Trophoblast cell (in vitro differentiated cells and primary cell): ENCODE measurements around the gene CAMK1G.

Source experiments
- DNase-seq, 2 donors: peaks; one replicate each; pipeline ENCODE4 v3.0.0-alpha.2; 2016
- H2AFZ ChIP-seq: 2 replicates; pipeline ENCODE4 v1.6.1; 2013; ENCODE audit warnings: low read length, moderate library complexity, mild to moderate bottlenecking; ENCODE audit not compliant: insufficient read depth, poor library complexity
- H2AK5ac ChIP-seq: 2 replicates; pipeline ENCODE4 v1.6.1; 2013; ENCODE audit warnings: mild to moderate bottlenecking, low read length
- H2BK120ac ChIP-seq: 2 replicates; pipeline ENCODE4 v1.6.1; 2013; ENCODE audit warnings: low read length, mild to moderate bottlenecking, moderate library complexity; ENCODE audit not compliant: insufficient read depth, poor library complexity
- H2BK12ac ChIP-seq: 2 replicates; pipeline ENCODE4 v1.6.1; 2013; ENCODE audit warnings: mild to moderate bottlenecking, low read length, moderate library complexity
- H2BK5ac ChIP-seq: 2 replicates; pipeline ENCODE4 v1.6.1; 2013; ENCODE audit warnings: low read length, low read depth, moderate library complexity, mild to moderate bottlenecking; ENCODE audit not compliant: poor library complexity
- H3K14ac ChIP-seq: 2 replicates; pipeline ENCODE4 v1.6.1; 2013; ENCODE audit warnings: mild to moderate bottlenecking, low read length
- H3K18ac ChIP-seq: 2 replicates; pipeline ENCODE4 v1.6.1; 2013; ENCODE audit warnings: mild to moderate bottlenecking, low read length
- H3K23ac ChIP-seq: 2 replicates; pipeline ENCODE4 v1.6.1; 2013; ENCODE audit warnings: low read length
- H3K27ac ChIP-seq: 2 replicates; pipeline ENCODE4 v1.5.1; 2013; ENCODE audit warnings: low read depth, mild to moderate bottlenecking, inconsistent platforms, low read length, moderate library complexity
- H3K27me3 ChIP-seq: 2 replicates; pipeline ENCODE4 v1.6.1; 2013; ENCODE audit warnings: inconsistent platforms, mild to moderate bottlenecking, low read length, moderate library complexity; ENCODE audit not compliant: insufficient read depth
- H3K36me3 ChIP-seq, 2 experiments: 1 replicate in 1 of 2; 2 replicates in 1 of 2; pipeline ENCODE4 v1.6.1; 2013; ENCODE audit warnings: low read length in 2 of 2, mild to moderate bottlenecking in 2 of 2, moderate library complexity in 1 of 2; ENCODE audit not compliant: insufficient read depth in 2 of 2, control insufficient read depth in 1 of 2
- H3K4ac ChIP-seq: 2 replicates; pipeline ENCODE4 v1.6.1; 2013; ENCODE audit warnings: low read depth, mild to moderate bottlenecking, low read length, moderate library complexity
- H3K4me1 ChIP-seq, 2 experiments: 1 replicate in 1 of 2; 2 replicates in 1 of 2; pipeline ENCODE4 v1.6.1; 2013; ENCODE audit warnings: low read length in 2 of 2, mild to moderate bottlenecking in 2 of 2, moderate library complexity in 1 of 2; ENCODE audit not compliant: insufficient read depth in 2 of 2, control insufficient read depth in 1 of 2
- H3K4me2 ChIP-seq: 2 replicates; pipeline ENCODE4 v1.6.1; 2013; ENCODE audit warnings: inconsistent platforms, mild to moderate bottlenecking, low read length, moderate library complexity
- H3K4me3 ChIP-seq: 2 replicates; pipeline ENCODE4 v1.5.1; 2013; ENCODE audit warnings: mild to moderate bottlenecking, low read depth, low read length, inconsistent platforms
- H3K79me1 ChIP-seq: one replicate; pipeline ENCODE4 v1.6.1; 2013; ENCODE audit warnings: low read length
- H3K79me2 ChIP-seq: 2 replicates; pipeline ENCODE4 v1.6.1; 2013; ENCODE audit warnings: low read length, mild to moderate bottlenecking; ENCODE audit not compliant: control insufficient read depth, insufficient read depth, poor library complexity
- H3K9ac ChIP-seq: 2 replicates; pipeline ENCODE4 v1.6.1; 2013; ENCODE audit warnings: mild to moderate bottlenecking, low read length
- H3K9me3 ChIP-seq: 2 replicates; pipeline ENCODE4 v1.6.1; 2013; ENCODE audit warnings: low read depth, mild to moderate bottlenecking, control low read depth, inconsistent platforms, low read length; ENCODE audit not compliant: insufficient read depth
- H4K12ac ChIP-seq: 2 replicates; pipeline ENCODE4 v1.6.1; 2013; ENCODE audit warnings: low read depth, mild to moderate bottlenecking, low read length, moderate library complexity
- H4K8ac ChIP-seq: 2 replicates; pipeline ENCODE4 v1.6.1; 2013; ENCODE audit warnings: low read depth, mild to moderate bottlenecking, low read length, moderate library complexity
- H4K91ac ChIP-seq: one replicate; pipeline ENCODE4 v1.6.1; 2013; ENCODE audit warnings: low read depth, mild to moderate bottlenecking, low read length, moderate library complexity
- WGBS: extraction: QIAGEN DNeasy Blood & Tissue Kit; methylation state at CpG from one replicate; pipeline ENCODE4 v1.1.7; 2013; ENCODE audit warnings: missing lambda C conversion rate; ENCODE audit not compliant: insufficient read length, insufficient coverage; ENCODE audit errors: extremely low coverage; 5-methylcytosine and 5-hydroxymethylcytosine counted together

The CAMK1G gene

DNA sequence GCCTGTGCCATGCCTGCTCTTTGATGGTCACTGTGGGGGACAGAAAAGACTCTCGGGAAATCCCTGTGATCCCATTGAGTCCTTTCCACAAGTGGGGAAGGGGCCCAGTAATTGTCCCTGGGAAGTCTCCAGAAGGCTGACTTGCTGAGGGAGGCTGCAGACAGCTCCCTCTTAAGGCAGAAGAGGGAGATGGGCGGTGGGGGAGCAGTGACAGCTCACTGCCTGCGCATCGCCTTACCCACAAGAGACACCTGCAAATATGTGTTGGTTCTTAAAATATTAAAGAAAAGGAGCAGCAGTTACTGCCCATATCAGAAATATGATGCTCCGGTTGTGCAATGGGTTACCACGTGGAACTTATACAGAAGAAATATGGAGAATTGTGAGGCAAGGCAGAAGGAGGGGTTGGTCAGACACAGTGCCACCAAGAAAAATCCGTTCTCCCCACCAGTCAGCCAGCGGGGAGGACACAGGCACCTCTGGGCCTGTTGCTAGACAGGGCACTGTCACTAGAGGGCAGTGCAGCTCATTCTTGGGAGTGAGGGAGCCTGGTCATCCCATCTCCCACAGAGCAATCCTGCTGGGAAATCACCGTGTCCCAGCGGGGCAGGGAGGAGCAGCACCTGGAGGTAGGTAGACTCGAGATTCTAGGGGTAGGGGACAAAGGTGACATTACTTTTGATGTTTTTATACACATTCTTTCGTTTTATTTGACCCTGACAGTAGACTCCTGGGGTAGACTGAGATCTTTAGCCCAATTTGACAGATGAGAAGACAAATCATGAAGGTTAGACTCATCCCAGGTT is 6.9 kb upstream of the CAMK1G start:
- DNase-seq: peak; percentile 74 to 92
- no peak overlapping the region for H2BK120ac ChIP-seq
- no peak overlapping the region for H4K12ac ChIP-seq
- H3K79me2 ChIP-seq: no peaks in the 10 kb centered on the region
- no peak overlapping the region for H3K27ac ChIP-seq
- H3K4me3 ChIP-seq: no peak overlapping the region
- H3K4me1 ChIP-seq: peaks cover 0 to 3% of the 10 kb centered on the region in 2 experiments
- H2BK12ac ChIP-seq: no peak overlapping the region
- H3K14ac ChIP-seq: no peak overlapping the region
- H3K23ac ChIP-seq: no peak overlapping the region
- H2AK5ac ChIP-seq: no peak overlapping the region
- H2AFZ ChIP-seq: no peak overlapping the region
- H2BK5ac ChIP-seq: no peak overlapping the region
- no peaks in the 10 kb centered on the region for H3K79me1 ChIP-seq
- H3K36me3 ChIP-seq: no peaks in the 10 kb centered on the region
- H3K27me3 ChIP-seq: no peaks in the 10 kb centered on the region
- H3K9ac ChIP-seq: no peak overlapping the region
- H3K18ac ChIP-seq: no peak overlapping the region
- no peak overlapping the region for H4K8ac ChIP-seq
- H3K4me2 ChIP-seq: no peak overlapping the region
- H3K4ac ChIP-seq: no peak overlapping the region
- no peaks in the 10 kb centered on the region for H3K9me3 ChIP-seq
- no peak overlapping the region for H4K91ac ChIP-seq
- no CpG with 5 or more reads among the region's 12 CpGs for WGBS

DNA sequence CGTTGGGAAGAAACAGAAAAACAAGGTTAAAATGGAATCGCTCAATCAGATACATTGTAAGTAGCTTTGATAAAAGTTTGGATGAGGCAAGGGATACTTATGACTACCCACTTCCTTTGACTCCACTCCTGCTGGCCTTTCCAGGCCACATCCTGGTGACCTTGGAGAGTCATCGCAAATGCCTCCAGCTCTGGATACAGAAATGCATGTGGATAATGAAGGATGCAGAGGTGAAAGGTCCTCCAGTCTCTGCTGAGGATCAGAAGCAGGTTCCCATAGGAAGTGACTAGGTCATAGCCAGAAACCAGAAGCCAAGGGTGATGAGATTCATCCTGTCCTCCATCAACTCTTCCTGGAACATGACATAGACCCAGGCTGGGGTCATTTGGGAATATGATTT is 6.2 kb upstream of the CAMK1G start:
- H3K36me3 ChIP-seq: no peaks in the 10 kb centered on the region
- H4K12ac ChIP-seq: no peak overlapping the region
- no peaks in the 10 kb centered on the region for H3K9me3 ChIP-seq
- no peaks in the 10 kb centered on the region for H3K27me3 ChIP-seq
- H3K9ac ChIP-seq: no peak overlapping the region
- H2BK12ac ChIP-seq: no peak overlapping the region
- no peaks in the 10 kb centered on the region for H3K79me2 ChIP-seq
- H3K18ac ChIP-seq: no peak overlapping the region
- no peak overlapping the region for H3K4me2 ChIP-seq
- H4K8ac ChIP-seq: no peak overlapping the region
- H3K4ac ChIP-seq: no peak overlapping the region
- peaks cover 0 to 3% of the 10 kb centered on the region in 2 experiments for H3K4me1 ChIP-seq
- H2BK5ac ChIP-seq: no peak overlapping the region
- H3K27ac ChIP-seq: no peak overlapping the region
- H3K14ac ChIP-seq: no peak overlapping the region
- H2AFZ ChIP-seq: no peak overlapping the region
- H2AK5ac ChIP-seq: no peak overlapping the region
- H3K23ac ChIP-seq: no peak overlapping the region
- no peak overlapping the region for H3K4me3 ChIP-seq
- no peak for DNase-seq
- no peak overlapping the region for H2BK120ac ChIP-seq
- H4K91ac ChIP-seq: no peak overlapping the region
- WGBS: no CpG with 5 or more reads among the region's 3 CpGs
- H3K79me1 ChIP-seq: no peaks in the 10 kb centered on the region

DNA sequence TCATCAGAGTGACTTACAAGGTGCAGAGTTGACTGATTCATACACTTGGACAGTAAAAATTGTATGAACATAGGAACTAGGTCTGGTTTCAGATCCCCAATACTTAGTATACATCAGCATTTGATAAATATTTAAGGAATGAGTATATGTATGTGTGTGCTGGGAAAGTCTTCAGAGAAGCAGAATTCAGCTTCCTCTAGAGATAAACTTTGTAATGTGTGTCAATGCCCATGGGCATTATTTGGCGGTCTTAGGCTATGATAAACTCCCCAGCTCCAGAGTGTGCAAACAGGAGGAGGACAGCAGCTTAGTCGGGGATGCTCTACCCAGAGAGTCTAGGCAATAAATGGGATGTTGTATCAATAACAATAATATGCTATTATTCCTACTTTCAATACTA is 2.9 kb upstream of the CAMK1G start:
- WGBS: no CpG with 5 or more reads among the region's 2 CpGs

DNA sequence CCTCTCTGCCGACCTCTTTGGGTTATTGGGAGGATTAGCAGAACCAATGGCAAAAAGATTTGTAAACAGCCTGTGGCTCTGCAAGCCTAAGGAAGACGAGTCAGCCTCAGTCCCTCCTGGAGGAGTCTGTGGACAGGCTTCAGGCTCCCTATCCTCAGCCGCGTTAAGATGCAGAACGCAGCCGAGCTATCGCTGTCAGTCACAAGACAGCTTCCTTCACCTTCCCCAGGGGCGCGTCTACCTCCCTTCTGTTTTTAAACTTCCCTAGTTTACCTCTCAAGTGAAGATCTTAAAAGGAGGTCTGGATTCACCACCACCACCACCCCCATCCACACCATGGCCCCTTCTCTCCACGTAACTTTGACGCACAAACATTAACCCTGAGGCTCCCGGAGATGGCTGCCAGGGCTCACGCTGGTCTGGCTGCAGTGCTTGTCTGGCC is 738 bp downstream of the CAMK1G start:
- H3K9ac ChIP-seq: peak overlapping the region; percentile 72
- no peak overlapping the region for H4K12ac ChIP-seq
- peak overlapping the region; percentile 85 for H2BK12ac ChIP-seq
- no peaks in the 10 kb centered on the region for H3K9me3 ChIP-seq
- peak overlapping the region; percentile 56 for H2AFZ ChIP-seq
- peak overlapping the region; percentile 65 for H3K4ac ChIP-seq
- H4K8ac ChIP-seq: peak overlapping the region; percentile 64
- H3K18ac ChIP-seq: peak overlapping the region; percentile 73
- H3K14ac ChIP-seq: peak overlapping the region; percentile 73
- WGBS: no CpG with 5 or more reads among the region's 13 CpGs
- no peaks in the 10 kb centered on the region for H3K36me3 ChIP-seq
- peaks cover 44% of the 10 kb centered on the region for H3K79me1 ChIP-seq
- H4K91ac ChIP-seq: peak overlapping the region; percentile 92
- peaks cover 4% of the 10 kb centered on the region for H3K79me2 ChIP-seq
- H3K4me3 ChIP-seq: peak overlapping the region; percentile 67
- H3K27me3 ChIP-seq: no peaks in the 10 kb centered on the region
- H3K4me2 ChIP-seq: peak overlapping the region; percentile 61
- H2AK5ac ChIP-seq: peak overlapping the region; percentile 77
- H2BK120ac ChIP-seq: peak overlapping the region; percentile 87
- peaks cover 30 to 41% of the 10 kb centered on the region in 2 experiments for H3K4me1 ChIP-seq
- H3K27ac ChIP-seq: peak overlapping the region; percentile 83
- peak overlapping the region; percentile 79 for H2BK5ac ChIP-seq
- no peak for DNase-seq
- H3K23ac ChIP-seq: no peak overlapping the region

More for the DNA sequence above, 2.9 kb upstream of the CAMK1G start:
- Histone ChIP-seq H2BK120ac (no peak overlapping the region), H3K79me2 (no peaks in the 10 kb centered on the region), H3K4me1 (peaks cover 8 to 16% of the 10 kb centered on the region in 2 experiments), H3K36me3 (no peaks in the 10 kb centered on the region), H3K27me3 (no peaks in the 10 kb centered on the region), H3K14ac (no peak overlapping the region), H3K9me3 (no peaks in the 10 kb centered on the region), H4K91ac (no peak overlapping the region), H3K23ac (no peak overlapping the region), H3K79me1 (peaks cover 15% of the 10 kb centered on the region), H4K8ac (no peak overlapping the region), H3K4me3 (no peak overlapping the region), H2BK5ac (no peak overlapping the region), H3K4ac (no peak overlapping the region), H2AK5ac (no peak overlapping the region), H3K9ac (no peak overlapping the region), H3K27ac (no peak overlapping the region), H3K4me2 (no peak overlapping the region), H2BK12ac (no peak overlapping the region), H4K12ac (no peak overlapping the region), H2AFZ (no peak overlapping the region), H3K18ac (no peak overlapping the region)
- no peak for DNase-seq
